Small intestine (tissue), 7 donors: Measurements from ENCODE around the gene GPLD1. TPM values are rescaled to one million over a fixed set of nuclear protein-coding genes. Genes with fewer than 3 reads are reported as not detected.
A peak's percentile ranks its signal among the peaks of the same experiment; 100 is the strongest.
"Not testable (repeated sequence)": the region's sequence is repeated elsewhere in the genome, so short reads cannot be mapped to it uniquely, and the experiment has no call there.

ENCODE experiments used
- DNase-seq, 2 donors: peaks; one replicate each; pipeline versions ENCODE4 v3.0.0 to v3.0.0-alpha.2; 2013
- FAIRE-seq: peaks from 2 replicates; lab custom pipeline; 2012; peaks lifted over from hg19 to GRCh38; lab: Jason Lieb, UNC
- H3K27ac ChIP-seq, 3 donors: one replicate each; pipeline ENCODE4 v1.5.1; 2013; ENCODE audit warnings: low read length in 2 of 3, mild to moderate bottlenecking in 2 of 3, control low read depth in 1 of 3, inconsistent platforms in 1 of 3, low read depth in 1 of 3, moderate library complexity in 1 of 3
- H3K27me3 ChIP-seq, 3 donors: one replicate each; pipeline ENCODE4 v1.6.1; 2013; ENCODE audit warnings: low read length in 3 of 3, inconsistent platforms in 1 of 3; ENCODE audit not compliant: control insufficient read depth in 3 of 3, insufficient read depth in 3 of 3
- H3K36me3 ChIP-seq, 3 donors: one replicate each; pipeline ENCODE4 v1.6.1; 2013; ENCODE audit warnings: low read length in 3 of 3, inconsistent platforms in 1 of 3, low read depth in 1 of 3, mild to moderate bottlenecking in 1 of 3, moderate library complexity in 1 of 3; ENCODE audit not compliant: control insufficient read depth in 3 of 3, insufficient read depth in 2 of 3
- H3K4me1 ChIP-seq, 3 donors: one replicate each; pipeline ENCODE4 v1.6.1; 2013; ENCODE audit warnings: low read length in 2 of 3, inconsistent platforms in 1 of 3, low read depth in 1 of 3, mild to moderate bottlenecking in 1 of 3, moderate library complexity in 1 of 3; ENCODE audit not compliant: control insufficient read depth in 3 of 3, insufficient read depth in 2 of 3
- H3K4me3 ChIP-seq, 3 donors: one replicate each; pipeline ENCODE4 v1.5.1; 2013; ENCODE audit warnings: low read length in 3 of 3, control low read depth in 1 of 3, inconsistent platforms in 1 of 3, low read depth in 1 of 3, mild to moderate bottlenecking in 1 of 3, moderate library complexity in 1 of 3
- H3K9me3 ChIP-seq, 2 donors: one replicate each; pipeline ENCODE4 v1.6.1; 2013; ENCODE audit warnings: low read depth in 1 of 2, low read length in 1 of 2; ENCODE audit not compliant: control insufficient read depth in 2 of 2, insufficient read depth in 1 of 2
- WGBS, 3 donors: extraction: QIAGEN DNeasy Blood & Tissue Kit; methylation state at CpG; one replicate each; pipeline ENCODE4 v1.1.7; 2013; 5-methylcytosine and 5-hydroxymethylcytosine counted together
- polyA plus RNA-seq, 4 donors: library from polyadenylated mRNA; stranded (reverse) in 3 of 4; unstranded in 1 of 4; fragments of 200-250 nt in 3 of 4; fragments of 120-200 nt in 1 of 4; gene quantifications; one replicate each; pipeline versions ENCODE4 v1.2.1 to v1.2.3, GENCODE V29; 2013
- donor health status: healthy with polysubstance abuse.
- donor health status: control.
- donor health status: control.
- donor health status: Bipolar disorder and iron deficiency.
- donor health status: healthy.

The GPLD1 gene
- polyA plus RNA-seq, 4 donors, result 0.28 to 1.4 TPM; not detected in 2

- DNase-seq, result no peak
Measured at GRCh38 chr6:24387818-24388217, 101.6 kb downstream of the GPLD1 start.

DNA sequence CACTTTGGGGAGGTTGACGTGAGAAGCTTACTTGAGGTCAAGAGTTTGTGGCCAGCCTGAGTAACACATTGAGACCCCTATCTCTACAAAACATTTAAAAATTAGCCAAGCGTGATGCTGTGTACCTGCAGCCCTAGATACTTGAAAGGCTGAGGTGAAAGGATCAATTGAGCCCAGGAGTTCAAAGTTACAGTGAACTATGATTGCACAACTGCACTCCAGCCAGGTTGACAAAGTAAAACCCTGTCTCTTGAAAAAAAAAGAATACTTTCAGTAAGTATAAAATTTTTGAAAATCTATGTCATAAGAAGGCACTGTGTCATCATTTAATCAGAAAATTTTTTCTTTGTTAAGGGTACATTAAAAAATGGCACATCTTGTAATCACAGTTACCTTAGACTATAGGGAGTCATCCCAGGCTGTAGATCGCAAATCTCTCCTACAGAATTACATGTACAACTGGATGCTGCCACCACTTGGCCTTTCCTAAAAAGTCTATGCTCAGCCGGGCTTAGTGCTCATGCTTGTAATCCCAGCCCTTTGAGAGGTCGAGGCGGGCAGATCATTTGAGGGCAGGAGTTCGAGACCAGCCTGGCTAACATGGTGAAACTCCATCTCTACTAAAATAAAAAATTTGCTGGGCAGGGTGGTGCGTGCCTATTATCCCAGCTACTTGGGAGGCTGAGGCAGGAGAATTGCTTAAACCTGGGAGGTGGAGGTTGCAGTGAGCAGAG, 103.7 kb downstream of the GPLD1 start:
- FAIRE-seq (no peak), DNase-seq (peak in 1 of 2 donors; percentile 68)
- H3K9me3 ChIP-seq, result no peaks in the 10 kb centered on the region
- H3K36me3 ChIP-seq, result no peaks in the 10 kb centered on the region
- peak overlapping the region in 1 of 3 donors; percentile 14 for H3K27ac ChIP-seq
- H3K4me1 ChIP-seq, result peaks cover 0 to 13% (median 0%) of the 10 kb centered on the region in 3 donors
- H3K4me3 ChIP-seq, result no peak overlapping the region
- WGBS, 3 donors, result 49 to 68% (median 54%) methylated on average over 8 of the region's 8 CpGs
- H3K27me3 ChIP-seq, result no peaks in the 10 kb centered on the region

More at GRCh38 chr6:24387818-24388217, 101.6 kb downstream of the GPLD1 start:
- FAIRE-seq, result no peak
- Histone ChIP-seq H3K4me1 (peaks cover 0 to 13% (median 0%) of the 10 kb centered on the region in 3 donors), H3K27ac (no peak overlapping the region), H3K36me3 (no peaks in the 10 kb centered on the region), H3K4me3 (no peak overlapping the region), H3K27me3 (no peaks in the 10 kb centered on the region), H3K9me3 (no peaks in the 10 kb centered on the region)
- WGBS, 3 donors, result 82 to 94% (median 90%) methylated on average over 1 of the region's 1 CpG

DNA sequence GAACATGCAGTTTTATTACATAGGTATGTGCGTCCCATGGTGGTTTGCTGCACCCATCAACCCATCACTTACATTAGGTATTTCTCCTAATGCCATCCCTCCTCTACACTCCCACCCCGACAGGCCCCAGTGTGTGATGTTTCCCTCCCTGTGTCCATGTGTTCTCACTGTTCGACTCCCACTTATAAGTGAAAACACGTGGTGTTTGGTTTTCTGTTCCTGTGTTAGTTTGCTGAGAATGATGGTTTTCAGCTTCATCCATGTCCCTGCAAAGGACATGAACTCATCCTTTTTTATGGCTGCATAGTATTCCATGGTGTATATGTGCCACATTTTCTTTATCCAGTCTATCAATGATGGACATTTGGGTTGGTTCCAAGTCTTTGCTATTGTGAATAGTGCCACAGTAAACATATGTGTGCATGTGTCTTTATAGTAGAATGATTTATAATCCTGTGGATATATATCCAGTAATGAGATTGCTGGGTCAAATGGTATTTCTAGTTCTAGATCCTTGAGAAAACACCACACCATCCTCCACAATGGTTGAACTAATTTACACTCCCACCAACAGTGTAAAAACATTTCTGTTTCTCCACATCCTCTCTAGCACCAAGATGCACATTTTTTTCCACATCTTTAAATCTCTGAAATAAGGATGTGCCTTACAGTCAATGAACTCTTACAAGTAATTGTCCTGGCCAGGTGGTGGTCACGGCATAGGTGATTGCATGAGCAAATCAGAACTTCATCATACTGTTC, 104.8 kb downstream of the GPLD1 start:
- not testable (repeated sequence) for FAIRE-seq, H3K9me3 ChIP-seq, H3K27me3 ChIP-seq, H3K27ac ChIP-seq, H3K4me3 ChIP-seq, H3K36me3 ChIP-seq, DNase-seq
- 86 to 91% (median 87%) methylated on average over 5 of the region's 5 CpGs for WGBS, 3 donors
- peaks cover 0 to 13% (median 0%) of the 10 kb centered on the region in 3 donors for H3K4me1 ChIP-seq

DNA sequence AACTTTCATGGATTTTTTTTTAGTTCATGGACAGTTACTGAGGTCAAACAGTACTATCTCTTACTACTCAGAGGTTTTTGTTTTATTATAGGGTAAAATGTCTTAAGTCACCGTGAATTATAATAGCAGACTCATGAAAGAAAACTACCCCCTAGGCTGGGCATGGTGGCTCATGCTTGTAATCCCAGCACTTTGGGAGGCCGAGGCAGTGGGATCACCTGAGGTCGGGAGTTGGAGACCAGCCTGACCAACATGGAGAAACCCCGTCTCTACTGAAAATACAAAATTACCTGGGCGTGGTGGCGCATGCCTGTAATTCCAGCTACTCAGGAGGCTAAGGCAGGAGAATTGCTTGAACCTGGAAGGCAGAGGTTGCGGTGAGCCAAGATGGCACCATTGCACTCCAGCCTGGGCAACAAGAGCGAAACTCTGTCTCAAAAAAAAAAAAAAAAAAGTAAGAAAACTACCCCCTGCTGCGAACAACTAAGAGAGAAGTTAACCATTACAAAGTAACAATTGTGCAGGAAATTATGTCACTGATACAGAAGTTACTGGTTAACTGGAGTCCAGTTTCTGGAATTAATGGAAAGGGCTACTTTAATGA, 106.4 kb downstream of the GPLD1 start:
- not testable (repeated sequence) for FAIRE-seq, H3K9me3 ChIP-seq, H3K27me3 ChIP-seq, H3K36me3 ChIP-seq
- 70 to 79% (median 77%) methylated on average over 9 of the region's 9 CpGs for WGBS, 3 donors
- Histone ChIP-seq H3K27ac (peak overlapping the region in 1 of 3 donors; percentile 80), H3K4me1 (peaks cover 0 to 13% (median 0%) of the 10 kb centered on the region in 3 donors), H3K4me3 (peak overlapping the region in 1 of 3 donors; percentile 12)
- DNase-seq, result peak in 1 of 2 donors; percentile 66

GRCh38 chr6:24382220-24382540, 107.2 kb downstream of the GPLD1 start:
- FAIRE-seq (no peak), DNase-seq (peak in 1 of 2 donors; percentile 26)
- WGBS, 3 donors, result 86 to 88% (median 87%) methylated on average over 1 of the region's 1 CpG
- H3K27me3 ChIP-seq, result peaks cover 0 to 3% (median 0%) of the 10 kb centered on the region in 3 donors
- no peaks in the 10 kb centered on the region for H3K9me3 ChIP-seq
- H3K4me3 ChIP-seq, result peak overlapping the region in 1 of 3 donors; percentile 12
- no peaks in the 10 kb centered on the region for H3K36me3 ChIP-seq
- H3K4me1 ChIP-seq, result peaks cover 0 to 13% (median 0%) of the 10 kb centered on the region in 3 donors
- peak overlapping the region in 1 of 3 donors; percentile 80 for H3K27ac ChIP-seq

DNA sequence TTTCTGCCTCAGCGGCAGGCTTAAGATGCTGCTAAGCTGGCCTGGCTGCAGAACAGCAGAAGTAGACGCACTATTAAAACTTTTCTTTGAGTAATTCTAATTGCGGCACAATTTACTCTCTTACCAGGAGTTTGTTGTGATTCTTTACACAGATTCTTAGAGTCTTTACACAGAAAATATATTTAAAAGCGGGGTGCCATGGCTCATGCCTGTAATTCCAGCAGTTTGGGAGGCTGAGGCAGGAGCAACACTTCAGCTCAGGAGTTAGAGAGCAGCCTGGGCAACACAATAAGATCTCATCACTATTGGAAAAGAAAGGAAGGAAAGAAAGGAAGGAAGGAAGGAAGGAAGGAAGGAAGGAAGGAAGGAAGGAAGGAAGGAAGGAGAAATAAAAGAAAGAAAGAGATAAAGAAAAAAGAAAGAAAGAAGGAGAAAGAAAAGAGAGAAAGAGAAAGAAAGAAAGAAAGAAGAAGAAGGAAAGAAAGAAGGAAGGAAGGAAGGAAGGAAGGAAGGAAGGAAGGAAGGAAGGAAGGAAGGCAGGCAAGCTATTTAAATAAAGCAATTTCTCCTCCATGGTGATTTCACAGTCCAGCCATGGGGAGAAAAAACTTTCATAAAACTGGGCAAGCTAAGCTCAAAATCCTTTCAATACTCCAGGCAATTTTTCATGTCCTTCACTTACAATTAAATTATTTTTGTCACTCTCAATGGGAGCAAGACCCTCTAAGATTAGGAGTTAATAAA, 107.7 kb downstream of the GPLD1 start:
- peak overlapping the region in 1 of 3 donors; percentile 80 for H3K27ac ChIP-seq
- no peak for DNase-seq
- H3K27me3 ChIP-seq, result peaks cover 0 to 3% (median 0%) of the 10 kb centered on the region in 3 donors
- H3K9me3 ChIP-seq, result no peaks in the 10 kb centered on the region
- FAIRE-seq, result no peak
- H3K36me3 ChIP-seq, result no peaks in the 10 kb centered on the region
- WGBS, 3 donors, result 93 to 95% (median 95%) methylated on average over 4 of the region's 4 CpGs
- H3K4me3 ChIP-seq, result peak overlapping the region in 1 of 3 donors; percentile 4
- peaks cover 0 to 13% (median 0%) of the 10 kb centered on the region in 3 donors for H3K4me1 ChIP-seq

- Histone ChIP-seq H3K4me3 (no peak overlapping the region), H3K27me3 (peaks cover 0 to 3% (median 0%) of the 10 kb centered on the region in 3 donors), H3K36me3 (peaks cover 0 to 2% (median 0%) of the 10 kb centered on the region in 3 donors), H3K9me3 (no peaks in the 10 kb centered on the region), H3K4me1 (peaks cover 0 to 2% (median 0%) of the 10 kb centered on the region in 3 donors), H3K27ac (no peak overlapping the region)
- no peak for FAIRE-seq
- WGBS, 3 donors, result 57 to 80% (median 65%) methylated on average over 1 of the region's 1 CpG
- no peak for DNase-seq
Measured at GRCh38 chr6:24378473-24379097, 110.8 kb downstream of the GPLD1 start.
